Mucosa of stomach (tissue), 1 donor: ENCODE measurements around the gene KREMEN2.
A peak's percentile ranks its signal among the peaks of the same experiment; 100 is the strongest.

Experiments
- H3K27me3 ChIP-seq: one replicate; pipeline ENCODE4 v1.7.0; 2013; ENCODE audit warnings: mild to moderate bottlenecking, low read length; ENCODE audit not compliant: control insufficient read depth, insufficient read depth
- H3K36me3 ChIP-seq: one replicate; pipeline ENCODE4 v1.7.0; 2013; ENCODE audit warnings: low read length; ENCODE audit not compliant: control insufficient read depth, insufficient read depth
- H3K4me1 ChIP-seq: one replicate; pipeline ENCODE4 v1.7.0; 2013; ENCODE audit warnings: mild to moderate bottlenecking, low read length; ENCODE audit not compliant: control insufficient read depth, insufficient read depth
- H3K4me3 ChIP-seq: one replicate; pipeline ENCODE4 v1.7.0; 2013; ENCODE audit warnings: low read length
- H3K9ac ChIP-seq: one replicate; pipeline ENCODE4 v1.7.0; 2013; ENCODE audit warnings: mild to moderate bottlenecking, low read length, moderate library complexity
- H3K9me3 ChIP-seq: one replicate; pipeline ENCODE4 v1.7.0; 2013; ENCODE audit warnings: mild to moderate bottlenecking, low read length, moderate library complexity; ENCODE audit not compliant: control insufficient read depth
- donor health status: Pancreatic carcinoma.

KREMEN2 gene

GRCh38 chr16:2960183-2961010 is 3.7 kb upstream of the KREMEN2 start:
- Histone ChIP-seq H3K4me3 (no peak overlapping the region), H3K36me3 (no peaks in the 10 kb centered on the region), H3K27me3 (peaks cover 60% of the 10 kb centered on the region), H3K9ac (no peak overlapping the region), H3K9me3 (no peaks in the 10 kb centered on the region), H3K4me1 (peaks cover 22% of the 10 kb centered on the region)

- H3K9me3 ChIP-seq, result no peaks in the 10 kb centered on the region
- H3K36me3 ChIP-seq, result no peaks in the 10 kb centered on the region
- no peak overlapping the region for H3K4me3 ChIP-seq
- no peak overlapping the region for H3K9ac ChIP-seq
- peaks cover 23% of the 10 kb centered on the region for H3K4me1 ChIP-seq
- peaks cover 68% of the 10 kb centered on the region for H3K27me3 ChIP-seq
These were observed 1.6 kb upstream of the KREMEN2 start for GRCh38 chr16:2962334-2963073.

GRCh38 chr16:2963074-2963722 is 877 bp upstream of the KREMEN2 start:
- H3K27me3 ChIP-seq, result peaks cover 74% of the 10 kb centered on the region
- H3K9me3 ChIP-seq, result no peaks in the 10 kb centered on the region
- H3K4me3 ChIP-seq, result no peak overlapping the region
- H3K36me3 ChIP-seq, result no peaks in the 10 kb centered on the region
- peaks cover 30% of the 10 kb centered on the region for H3K4me1 ChIP-seq
- no peak overlapping the region for H3K9ac ChIP-seq

- Histone ChIP-seq H3K9ac (no peak overlapping the region), H3K4me3 (no peak overlapping the region), H3K4me1 (peaks cover 37% of the 10 kb centered on the region), H3K9me3 (no peaks in the 10 kb centered on the region), H3K36me3 (no peaks in the 10 kb centered on the region), H3K27me3 (peaks cover 76% of the 10 kb centered on the region)
These were observed 631 bp downstream of the KREMEN2 start for GRCh38 chr16:2964475-2965336.

- peaks cover 50% of the 10 kb centered on the region for H3K4me1 ChIP-seq
- H3K4me3 ChIP-seq, result no peak overlapping the region
- H3K27me3 ChIP-seq, result peaks cover 84% of the 10 kb centered on the region
- H3K9ac ChIP-seq, result no peak overlapping the region
- H3K9me3 ChIP-seq, result no peaks in the 10 kb centered on the region
- H3K36me3 ChIP-seq, result no peaks in the 10 kb centered on the region
These were observed 2.1 kb downstream of the KREMEN2 start for GRCh38 chr16:2966043-2966807.

- H3K4me3 ChIP-seq, result no peak overlapping the region
- H3K36me3 ChIP-seq, result no peaks in the 10 kb centered on the region
- no peaks in the 10 kb centered on the region for H3K9me3 ChIP-seq
- H3K9ac ChIP-seq, result no peak overlapping the region
- peaks cover 45% of the 10 kb centered on the region for H3K4me1 ChIP-seq
- H3K27me3 ChIP-seq, result peaks cover 80% of the 10 kb centered on the region
These were observed 2.7 kb downstream of the KREMEN2 start for GRCh38 chr16:2966808-2967191.

GRCh38 chr16:2967211-2967631 is 3.1 kb downstream of the KREMEN2 start:
- Histone ChIP-seq H3K4me3 (no peak overlapping the region), H3K4me1 (peaks cover 42% of the 10 kb centered on the region), H3K9me3 (no peaks in the 10 kb centered on the region), H3K36me3 (no peaks in the 10 kb centered on the region), H3K9ac (no peak overlapping the region), H3K27me3 (peaks cover 76% of the 10 kb centered on the region)

- Histone ChIP-seq H3K27me3 (peaks cover 71% of the 10 kb centered on the region), H3K9me3 (no peaks in the 10 kb centered on the region), H3K36me3 (no peaks in the 10 kb centered on the region), H3K9ac (no peak overlapping the region), H3K4me3 (no peak overlapping the region), H3K4me1 (peaks cover 42% of the 10 kb centered on the region)
These were observed 3.7 kb downstream of the KREMEN2 start for GRCh38 chr16:2967721-2968161.

GRCh38 chr16:2968368-2968737 is 4.3 kb downstream of the KREMEN2 start:
- Histone ChIP-seq H3K9ac (no peak overlapping the region), H3K4me3 (no peak overlapping the region), H3K4me1 (peaks cover 42% of the 10 kb centered on the region), H3K9me3 (no peaks in the 10 kb centered on the region), H3K27me3 (peaks cover 65% of the 10 kb centered on the region), H3K36me3 (no peaks in the 10 kb centered on the region)

- peaks cover 59% of the 10 kb centered on the region for H3K27me3 ChIP-seq
- H3K4me1 ChIP-seq, result peaks cover 39% of the 10 kb centered on the region
- H3K9ac ChIP-seq, result peak within 1 kb of the TSS; percentile 55
- peak within 1 kb of the TSS; percentile 45 for H3K4me3 ChIP-seq
- no peaks in the 10 kb centered on the region for H3K9me3 ChIP-seq
- no peaks in the 10 kb centered on the region for H3K36me3 ChIP-seq
These were observed 4.9 kb downstream of the KREMEN2 start, which contains the start of gene PAQR4 for GRCh38 chr16:2968738-2969544. TSS of gene PAQR4 (plus strand) at chr16:2969348. CDS start at chr16:2969675, 327 bp downstream.
